NCI-H1417 treated with DMSO at 0.1 percent for 48 hours (cell line): Measurements from ENCODE around the gene RNLS.

ENCODE experiments used
- DNase-seq: peaks from one replicate; lab custom pipeline; 2025; lab: John Stamatoyannopoulos, UW

RNLS gene

DNA sequence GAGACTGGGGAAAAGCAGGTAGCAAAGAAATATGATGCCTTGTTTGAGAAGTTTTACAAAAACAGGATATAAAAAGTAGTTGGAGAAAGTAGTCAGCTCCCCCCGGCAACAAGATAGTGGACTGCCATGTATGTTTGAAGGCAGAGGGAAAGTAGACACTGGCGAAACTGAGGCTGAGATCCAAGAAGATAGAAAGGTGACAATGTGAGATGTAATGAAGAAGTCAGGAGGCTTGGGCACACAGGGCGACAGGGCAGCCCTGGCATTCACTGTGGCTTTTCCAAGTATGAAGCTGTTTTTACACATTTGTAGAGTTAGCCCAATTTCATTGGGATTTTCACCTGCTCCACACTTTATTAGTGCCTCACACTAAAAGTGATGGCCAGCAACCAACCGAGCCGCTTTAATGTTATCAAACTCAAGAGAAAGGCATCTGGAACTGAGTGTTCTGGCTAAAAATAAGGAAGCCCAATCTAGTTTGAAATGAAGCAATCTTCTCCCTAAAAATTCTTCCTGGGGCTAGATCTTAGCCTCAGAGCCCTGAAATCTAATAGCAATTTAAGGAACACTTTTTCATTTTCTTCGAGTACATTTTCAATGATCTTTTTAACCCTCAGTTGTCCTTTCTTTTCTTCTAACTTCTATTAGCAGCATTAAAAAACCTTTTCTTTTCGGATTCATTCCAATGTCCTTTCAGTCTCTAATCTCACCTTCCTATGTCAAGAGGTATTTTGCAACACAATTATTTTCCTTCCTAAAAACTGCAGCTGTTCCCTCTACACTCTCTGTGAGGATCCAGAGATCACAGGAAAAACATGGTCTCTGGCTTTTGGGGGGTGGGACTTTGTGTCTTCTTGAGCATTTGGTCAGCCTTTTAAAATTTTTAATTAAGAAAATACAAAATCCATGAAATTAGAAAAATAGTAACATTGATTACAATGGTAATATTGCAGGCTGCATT, 108.0 kb downstream of the RNLS start:
- DNase-seq, result no peak

DNA sequence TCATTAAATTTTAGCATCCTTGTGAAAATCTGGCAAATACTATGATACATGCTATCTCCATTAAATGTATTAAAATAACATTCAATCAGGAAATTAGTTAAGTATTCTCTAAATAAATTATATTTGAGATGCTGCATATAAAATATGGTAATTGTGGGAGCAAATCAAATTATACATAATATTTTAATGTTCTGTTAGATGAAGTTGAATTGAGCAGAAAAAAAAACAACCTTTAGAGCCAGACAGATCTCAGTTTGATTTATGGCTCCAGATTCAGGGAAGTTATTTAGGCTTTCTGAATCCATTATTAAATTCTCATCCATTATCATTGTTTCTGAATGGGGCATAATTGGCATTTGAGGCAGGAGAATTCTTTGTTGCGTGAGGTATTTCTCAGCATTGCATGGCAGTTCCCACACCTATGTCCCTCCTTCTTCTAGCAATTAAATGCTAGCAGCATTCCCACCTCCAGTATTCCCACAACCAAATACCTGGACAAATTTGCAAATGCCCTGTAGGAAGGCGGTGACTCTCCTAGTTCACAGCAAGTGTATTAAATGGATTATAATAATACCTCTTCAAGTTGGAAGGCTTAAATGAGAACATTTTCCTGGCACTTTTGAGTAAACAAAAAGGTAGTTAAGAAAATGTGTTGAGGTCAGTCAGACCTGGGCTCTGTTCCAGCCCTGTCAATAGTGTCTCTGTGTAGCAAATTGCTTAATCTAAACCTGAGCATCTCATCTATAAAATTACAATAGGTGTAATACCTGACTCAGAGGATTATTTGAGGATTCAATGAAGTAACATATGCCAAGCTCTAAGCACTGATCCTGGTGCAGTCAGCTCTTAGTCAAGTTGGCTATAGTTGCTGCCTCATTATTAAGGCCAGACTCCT, 108.9 kb downstream of the RNLS start:
- peak; percentile 61 for DNase-seq

DNA sequence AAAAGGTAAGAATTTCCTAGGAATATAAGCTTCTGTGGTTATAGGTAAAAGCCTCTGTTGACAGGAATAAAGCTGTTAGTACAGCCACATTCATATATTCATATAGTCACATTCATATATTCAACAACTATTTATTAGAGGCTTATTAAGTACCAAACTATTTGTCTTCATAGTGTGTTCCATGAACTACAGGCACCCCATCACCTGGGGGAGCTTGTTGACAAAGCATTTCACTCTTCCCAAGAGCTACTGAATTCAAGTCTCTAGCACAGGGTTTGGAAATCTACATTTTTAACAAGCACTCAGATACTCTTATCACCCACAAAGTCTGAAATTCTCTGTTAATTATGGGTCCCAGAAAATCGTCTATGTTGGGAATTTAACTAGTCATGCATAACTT, 110.6 kb downstream of the RNLS start:
- DNase-seq, result no peak

DNA sequence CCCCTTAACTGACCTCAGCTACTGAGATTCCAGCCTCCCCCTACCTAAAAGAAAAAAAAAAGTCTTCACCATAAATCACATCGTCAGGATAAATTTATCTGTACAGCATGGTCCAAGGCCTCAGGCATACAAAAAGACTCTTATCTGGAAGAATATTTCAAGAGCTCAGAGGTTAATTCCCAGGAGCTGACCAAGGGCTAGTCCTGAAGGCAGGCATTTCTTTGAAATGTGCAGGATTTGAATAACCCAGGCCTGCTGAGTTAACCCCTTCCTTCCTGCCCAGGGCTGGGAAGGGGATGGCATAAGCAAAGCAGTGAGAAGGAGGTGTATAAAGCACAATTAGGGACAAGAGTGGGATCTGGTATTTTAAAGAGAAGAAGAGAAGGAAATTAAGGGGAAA, 111.2 kb downstream of the RNLS start:
- no peak for DNase-seq

DNA sequence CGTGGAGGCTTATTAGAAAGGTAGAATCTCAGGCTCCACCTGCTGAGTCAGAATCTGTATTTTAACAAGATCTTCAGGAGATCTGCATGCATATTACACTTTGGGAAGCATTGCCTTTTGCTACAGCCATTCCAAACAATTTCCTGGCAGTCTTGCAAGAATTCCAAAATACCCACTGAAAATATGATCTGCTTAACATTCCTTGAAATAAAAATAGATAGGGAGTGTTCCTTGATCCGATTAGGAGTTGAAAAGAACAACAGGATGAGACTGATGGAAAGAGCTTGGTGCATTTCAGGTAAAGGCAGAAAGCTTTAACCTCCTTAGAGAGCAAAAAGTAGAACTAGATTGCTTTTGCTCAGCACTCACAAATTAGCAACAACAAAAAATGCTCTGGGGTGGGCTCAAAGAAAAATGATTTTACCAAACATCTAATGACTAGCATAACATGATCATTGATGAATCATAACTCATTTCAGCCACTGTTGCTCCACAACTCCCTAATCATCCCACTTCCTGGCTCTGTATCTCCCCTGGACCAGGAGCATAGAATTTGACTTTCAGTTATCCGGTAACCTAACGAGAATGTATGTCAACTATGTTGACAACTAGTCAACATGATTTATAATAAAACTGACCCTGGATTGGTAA, 115.2 kb downstream of the RNLS start:
- no peak for DNase-seq

DNA sequence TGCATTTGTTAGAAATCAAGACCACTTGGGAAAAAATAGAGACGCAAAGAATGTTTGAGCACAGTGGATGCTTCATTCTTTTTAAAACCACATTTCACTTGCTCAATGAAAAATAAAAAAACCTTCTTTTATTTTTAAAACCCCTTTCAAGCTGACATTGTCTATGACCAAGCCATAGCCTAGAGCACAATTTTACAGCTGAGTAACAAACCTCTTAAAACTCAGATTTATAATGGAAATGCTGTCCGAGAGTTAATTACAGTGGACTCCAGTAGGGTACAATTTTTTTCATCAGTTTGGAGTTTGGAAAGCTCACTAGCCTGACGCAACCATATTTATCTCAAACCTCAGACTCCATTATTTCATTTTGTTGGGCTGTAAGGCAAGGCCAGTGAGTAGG, 116.3 kb downstream of the RNLS start:
- DNase-seq, result no peak

DNA sequence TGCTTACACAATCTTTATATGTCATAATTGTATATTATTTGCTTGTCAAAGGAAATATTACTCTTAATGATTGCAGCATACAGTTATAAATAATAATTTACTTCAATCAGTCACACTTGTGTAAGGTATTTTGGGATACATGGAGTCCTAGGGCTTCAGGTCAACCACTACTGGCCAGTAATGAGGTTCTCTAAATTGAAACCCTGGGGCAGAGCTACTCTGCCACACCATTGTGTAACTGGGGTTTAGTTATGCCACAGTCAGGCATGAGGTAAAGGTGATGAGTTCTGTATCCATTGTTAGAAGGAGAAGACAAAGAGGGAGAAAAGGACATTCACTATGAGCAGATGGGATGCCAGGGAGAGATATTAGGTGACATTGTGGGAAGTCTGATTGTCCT, 117.4 kb downstream of the RNLS start:
- DNase-seq, result no peak

DNA sequence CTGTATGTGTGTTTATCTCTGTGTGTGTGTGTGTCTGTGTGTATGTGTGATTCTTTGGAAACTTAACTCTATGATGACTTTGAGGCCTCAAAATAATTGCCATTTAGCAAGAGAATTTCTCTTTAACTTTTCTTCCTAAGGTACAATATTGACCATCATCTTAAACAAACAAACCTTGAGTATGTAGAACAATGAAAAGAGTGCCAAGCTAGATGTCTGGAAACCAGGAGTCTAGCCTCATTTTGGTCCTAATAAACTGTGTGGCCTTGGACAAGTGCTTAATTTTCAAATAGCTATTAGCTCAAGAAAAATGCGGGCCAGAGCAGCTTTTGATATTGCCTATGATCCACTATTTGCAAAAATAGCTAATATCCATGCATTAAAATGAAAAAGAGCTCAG, 119.3 kb downstream of the RNLS start:
- no peak for DNase-seq

DNA sequence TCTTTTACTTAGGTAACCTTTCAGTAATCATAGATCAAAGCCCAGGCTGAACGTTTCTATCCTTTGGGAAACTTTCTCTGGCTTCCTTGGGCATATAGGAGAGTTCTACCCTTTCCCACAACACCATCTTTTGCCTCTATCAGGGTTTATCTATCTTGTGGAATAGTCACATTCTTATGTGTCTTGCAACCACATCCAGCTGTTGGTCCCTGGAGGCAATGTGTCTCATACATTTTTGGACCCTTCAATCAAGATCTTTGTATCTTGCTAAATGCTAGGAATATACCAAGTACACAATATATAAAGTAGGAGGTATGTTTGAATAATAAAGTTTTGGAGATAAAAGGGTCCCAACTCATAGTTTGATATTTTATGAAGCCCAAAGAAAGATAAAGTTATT, 121.7 kb downstream of the RNLS start:
- DNase-seq, result no peak

DNA sequence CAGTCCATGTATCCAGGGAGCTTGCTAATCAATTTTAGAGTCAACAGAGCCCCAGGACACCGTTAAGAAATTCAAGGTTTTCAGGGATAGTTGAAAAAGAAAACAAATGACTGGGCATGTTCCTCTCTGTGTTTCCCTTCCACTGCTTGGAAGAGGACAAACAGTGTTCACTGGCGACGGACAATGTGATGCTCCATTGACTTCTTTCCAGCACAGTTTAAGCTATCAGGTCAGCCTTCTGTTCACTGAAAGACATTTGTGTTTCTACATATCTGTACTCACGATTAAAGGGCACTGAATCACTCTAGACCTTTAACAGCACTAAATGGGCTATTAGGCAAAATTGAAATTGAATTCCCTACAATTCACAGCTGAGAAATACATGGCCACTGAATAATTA, 123.6 kb downstream of the RNLS start:
- DNase-seq, result no peak

DNA sequence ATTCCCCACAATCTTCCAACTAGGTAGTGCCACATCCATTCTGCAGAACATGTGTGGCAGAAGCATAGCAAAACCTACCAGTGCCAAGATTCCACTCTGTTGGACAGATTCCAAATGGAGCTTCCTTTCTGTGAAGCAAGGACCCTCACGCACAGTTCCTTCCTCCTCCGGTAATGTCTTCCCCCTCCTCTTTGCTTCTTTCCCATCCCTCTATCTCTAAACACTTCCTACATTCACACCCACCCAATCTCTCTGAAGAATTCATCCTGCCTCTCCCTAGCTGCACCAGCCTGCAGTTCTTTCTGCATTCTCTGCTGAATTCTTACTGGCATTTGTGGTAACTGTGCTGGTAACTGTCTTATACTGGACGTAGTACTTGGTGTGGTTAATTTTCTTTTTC, 124.9 kb downstream of the RNLS start:
- no peak for DNase-seq

DNA sequence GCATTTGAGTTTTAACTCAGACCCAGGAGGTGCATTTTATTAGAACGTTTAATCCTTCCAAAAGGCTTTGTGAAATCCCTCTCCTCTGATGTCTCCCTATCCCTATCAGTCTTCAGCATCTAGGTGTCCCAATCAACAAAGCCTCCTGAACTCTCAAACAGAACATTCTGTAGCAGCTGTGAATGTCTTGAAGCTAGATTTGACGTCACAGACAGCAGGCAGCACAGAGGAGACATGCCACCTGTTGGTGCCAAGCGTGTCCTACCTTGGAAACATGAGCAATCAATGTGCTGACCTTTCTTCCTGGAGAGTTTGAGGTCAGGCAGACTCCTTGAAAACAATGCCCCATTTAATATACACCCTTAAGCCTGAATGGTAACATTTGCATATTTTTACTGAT, 125.5 kb downstream of the RNLS start:
- DNase-seq, result no peak

DNA sequence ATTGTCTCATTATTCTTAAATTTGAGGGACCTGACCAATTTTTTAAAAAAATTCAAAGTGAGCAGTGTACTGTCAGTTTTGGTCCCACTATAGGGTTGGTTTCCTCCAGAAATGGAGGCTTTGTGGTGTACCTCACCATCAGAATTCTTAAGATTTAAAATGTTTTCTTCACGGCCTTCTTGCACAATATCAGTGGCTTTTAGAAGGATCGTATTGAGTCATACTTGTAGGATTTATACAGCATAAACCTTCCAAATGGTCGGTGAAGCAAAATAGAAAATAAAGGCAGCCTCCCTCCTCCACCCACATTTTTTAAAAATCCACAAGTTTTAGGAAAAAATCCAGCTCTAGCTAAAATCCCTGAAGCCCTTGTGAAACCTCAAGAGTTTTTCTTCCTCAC, 126.4 kb downstream of the RNLS start:
- no peak for DNase-seq

DNA sequence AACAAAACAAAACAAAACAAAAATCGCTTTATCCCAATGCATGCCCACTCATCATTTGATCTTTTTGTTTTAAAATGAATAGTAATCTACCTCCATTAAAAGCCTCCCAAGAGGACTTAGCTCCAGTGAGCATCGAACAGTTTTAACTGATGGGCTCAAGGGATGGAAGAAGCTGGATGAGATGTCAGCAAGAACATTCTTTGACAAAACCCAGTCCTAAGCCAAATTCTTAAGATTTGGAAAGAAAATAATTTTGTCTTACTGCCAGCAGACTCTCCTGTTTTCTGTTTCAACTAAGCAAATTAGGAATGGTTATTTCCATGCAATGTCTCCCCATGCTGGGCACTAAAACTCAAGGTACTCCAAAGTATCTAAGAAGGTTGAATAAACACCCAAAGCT, 127.3 kb downstream of the RNLS start:
- no peak for DNase-seq

DNA sequence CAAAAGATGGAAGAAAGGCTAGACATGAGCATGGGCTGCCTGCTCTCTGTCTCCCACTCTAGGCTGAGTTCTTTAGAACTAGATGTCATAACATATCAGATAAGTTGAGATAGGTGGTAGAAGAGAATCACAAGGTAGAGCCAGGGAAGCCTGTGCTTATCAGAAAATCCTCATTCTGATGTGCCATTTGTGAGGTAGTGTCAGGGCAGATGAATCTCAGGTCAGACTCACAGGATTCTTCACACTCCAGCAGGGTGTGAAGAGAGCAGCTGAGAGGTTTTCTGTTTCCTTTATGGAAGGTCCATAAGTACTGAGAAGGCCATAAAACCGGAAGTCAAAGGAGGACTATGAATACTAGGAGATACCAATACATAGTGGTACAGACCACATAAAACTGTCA, 132.9 kb downstream of the RNLS start:
- DNase-seq, result no peak

DNA sequence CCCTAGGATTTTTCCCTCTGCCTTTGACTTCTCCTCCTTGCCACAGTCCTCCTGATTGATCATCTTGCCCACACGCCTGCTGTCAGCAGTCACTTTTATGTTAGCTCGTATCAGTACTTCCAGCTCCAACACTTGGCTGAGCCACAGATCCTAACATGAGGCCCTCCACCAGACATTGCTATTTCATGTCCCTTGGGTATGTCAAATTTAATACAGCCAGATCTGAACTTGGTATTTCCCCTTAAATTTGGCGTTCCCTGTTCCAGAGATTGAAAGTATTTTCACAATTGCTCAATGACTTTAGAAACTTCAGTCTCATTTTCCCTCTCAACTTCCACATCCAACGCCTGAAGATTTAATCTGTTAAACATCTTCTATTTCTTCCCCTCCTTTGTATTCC, 140.4 kb downstream of the RNLS start:
- no peak for DNase-seq

DNA sequence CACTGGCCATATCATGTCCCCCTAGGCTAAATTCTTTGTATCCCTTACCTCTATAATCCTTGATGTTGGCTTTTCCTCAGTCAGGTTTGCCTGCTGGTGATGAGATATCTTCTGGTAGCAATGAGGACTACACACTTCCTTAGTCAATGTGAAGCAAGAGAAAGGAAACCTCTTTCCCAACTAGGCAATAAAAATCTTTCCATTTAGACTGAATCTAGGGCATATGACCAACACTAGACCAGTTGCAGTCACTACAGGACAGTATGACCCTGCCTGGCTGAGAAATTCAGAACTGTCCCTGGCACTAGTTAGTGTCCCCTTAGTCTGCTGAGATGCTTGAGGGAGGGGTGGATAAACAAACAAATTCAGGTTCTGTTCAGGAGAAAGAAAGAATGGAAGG, 142.6 kb downstream of the RNLS start:
- DNase-seq, result no peak

DNA sequence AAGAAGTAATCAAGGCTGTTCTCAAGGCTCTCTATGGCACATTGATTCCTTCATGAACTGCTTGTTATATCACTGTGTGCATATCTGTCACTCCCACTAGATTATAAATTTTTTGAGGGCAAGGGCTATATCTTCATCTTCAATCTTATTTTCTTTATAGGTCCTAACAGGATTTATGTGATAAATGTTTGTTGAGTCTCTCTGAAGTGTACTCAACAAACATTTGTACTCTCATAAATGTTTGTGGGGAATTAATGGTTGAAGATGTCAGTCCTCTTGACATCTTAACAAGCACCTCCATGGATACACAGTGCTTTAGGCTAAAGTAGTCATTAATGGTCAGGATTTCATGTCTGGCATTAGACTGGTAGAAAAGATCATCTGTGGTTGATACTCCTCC, 143.2 kb downstream of the RNLS start:
- DNase-seq, result no peak

DNA sequence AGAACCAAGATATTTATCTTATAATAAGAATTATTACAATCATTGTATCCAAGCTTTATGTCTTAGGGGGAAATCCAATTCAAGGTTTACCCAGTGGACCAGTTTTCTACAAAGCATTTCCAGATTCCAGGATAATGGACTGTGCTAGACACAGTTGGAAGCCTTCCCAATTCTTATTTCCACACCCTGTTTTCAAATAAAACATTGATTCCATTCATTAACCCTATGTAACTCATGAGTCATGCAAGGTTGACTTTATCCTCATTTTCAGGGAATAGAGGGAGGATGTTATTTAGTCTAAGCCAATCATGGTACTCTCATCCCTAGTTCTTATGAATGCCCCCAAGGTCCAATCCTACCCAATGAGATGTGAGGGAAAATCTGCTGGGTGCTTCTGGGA, 145.7 kb downstream of the RNLS start:
- no peak for DNase-seq

DNA sequence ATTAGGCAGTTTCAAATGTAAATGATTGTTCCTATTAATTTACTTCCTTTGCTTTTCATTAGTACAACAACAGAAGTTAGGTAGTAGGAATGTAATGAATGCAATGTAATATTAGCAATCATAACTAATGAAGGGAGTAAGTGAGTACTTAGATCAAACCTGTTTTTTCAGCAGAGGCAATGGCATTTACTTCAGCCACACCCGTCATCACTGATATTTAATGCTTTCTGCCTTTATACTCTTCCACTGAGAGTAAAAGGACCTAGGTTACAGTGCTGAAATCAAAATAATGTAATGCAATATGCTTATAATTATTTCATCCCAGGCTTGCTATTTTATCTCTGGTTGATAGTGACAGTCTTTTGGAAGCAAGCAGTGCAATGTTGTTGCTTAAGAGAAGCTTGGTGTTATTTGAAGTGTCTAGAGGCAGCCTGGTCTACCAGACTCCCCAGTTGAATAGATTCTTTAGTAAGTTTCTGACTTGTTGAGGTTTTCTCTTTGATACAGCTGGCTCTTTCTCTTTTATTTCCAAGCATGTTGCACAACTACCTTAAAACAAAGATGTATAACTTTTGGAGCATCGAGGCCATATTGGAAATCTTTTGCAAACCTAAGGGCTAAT, 149.4 kb downstream of the RNLS start:
- DNase-seq, result no peak

DNA sequence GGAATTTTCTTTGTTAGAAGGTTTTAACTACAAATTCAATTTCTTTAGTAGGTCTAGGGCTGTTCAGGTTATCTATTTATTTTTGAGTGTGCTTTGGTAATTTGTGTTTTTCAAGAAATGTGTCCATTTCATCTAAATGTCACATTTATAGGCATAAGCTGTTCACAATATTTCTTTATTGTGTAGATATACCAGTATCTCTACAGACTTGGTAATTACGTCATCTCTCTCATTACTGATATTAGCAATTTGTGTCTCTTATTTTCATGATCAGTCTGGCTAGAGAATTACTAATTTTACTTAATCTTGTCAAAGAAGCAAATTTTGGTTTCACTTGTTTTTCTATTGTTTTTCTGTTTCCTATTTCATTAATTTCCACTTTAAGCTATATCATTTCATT, 152.0 kb downstream of the RNLS start:
- DNase-seq, result no peak

DNA sequence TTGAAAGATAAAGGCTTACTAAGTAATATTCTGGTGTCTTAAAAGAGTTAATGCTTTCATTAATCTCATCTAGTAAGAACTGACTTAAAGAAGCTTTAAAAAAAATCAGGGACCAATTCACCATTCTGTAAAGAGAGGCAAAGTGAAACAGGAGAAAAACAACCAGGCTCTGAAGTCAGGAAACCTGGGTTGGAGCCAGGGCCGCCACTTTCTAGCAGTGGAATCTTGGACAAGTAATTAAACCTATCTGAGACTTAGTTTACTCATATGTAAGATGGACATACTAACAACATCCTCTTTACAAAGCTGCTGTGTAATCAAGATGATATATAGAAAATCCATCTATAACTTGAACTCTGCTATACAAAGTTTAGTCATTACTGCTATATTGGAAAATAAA, 154.1 kb downstream of the RNLS start:
- DNase-seq, result no peak
